ENCODE results near the gene SBNO2. TPM values are rescaled to one million over a fixed set of nuclear protein-coding genes. Genes with fewer than 3 reads are reported as not detected.
"Not testable (repeated sequence)": the region's sequence is repeated elsewhere in the genome, so short reads cannot be mapped to it uniquely, and the experiment has no call there.

SBNO2 gene
- total RNA-seq, 1 donor from 2014 or later: 40.9 TPM

GRCh38 chr19:1205114-1206099 is 31.3 kb upstream of the SBNO2 start, which contains the start of gene STK11:
STK11 (plus strand) TSS chr19:1205778; CDS start chr19:1206914, 1,136 bp downstream.
- peak within 1 kb of the TSS; percentile 43 for H3K27ac Mint-ChIP-seq
- H3K27me3 Mint-ChIP-seq: no peaks in the 10 kb centered on the region
- peak; percentile 99 for DNase-seq (ENCODE audit: low spot score, unreplicated experiment)
- H3K4me1 Mint-ChIP-seq (ENCODE audit: low read depth): peaks cover 17% of the 10 kb centered on the region
- H3K4me3 Mint-ChIP-seq (ENCODE audit: low read depth): peak within 1 kb of the TSS; percentile 81
- no peak for TF ChIP-seq CTCF (IDR thresholded peaks at IDR 0.05; ENCODE audit: unreplicated experiment)
- no peaks in the 10 kb centered on the region for H3K9me3 Mint-ChIP-seq (ENCODE audit: low read depth)
- H3K36me3 Mint-ChIP-seq (ENCODE audit: insufficient read depth): peaks cover 1% of the 10 kb centered on the region

DNA sequence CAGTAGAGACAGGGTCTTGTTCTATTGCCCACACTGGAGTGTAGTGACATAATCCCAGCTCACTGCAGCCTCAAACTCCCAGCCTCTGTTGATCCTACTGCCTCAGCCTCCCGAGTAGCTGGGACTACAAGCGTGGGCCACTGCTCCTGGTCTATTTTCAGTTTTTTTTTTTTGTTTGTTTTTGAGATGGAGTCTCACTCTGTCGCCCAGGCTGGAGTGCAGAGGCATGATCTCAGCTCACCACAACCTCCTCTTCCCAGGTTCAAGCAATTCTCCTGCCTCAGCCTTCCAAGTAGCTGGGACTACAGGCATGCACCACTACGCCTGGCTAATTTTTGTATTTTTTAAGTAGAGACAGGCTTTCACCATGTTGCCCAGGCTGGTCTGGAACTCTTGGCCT is 26.5 kb upstream of the SBNO2 start:
- H3K27ac Mint-ChIP-seq; DNase-seq (ENCODE audit: low spot score, unreplicated experiment); H3K4me1 Mint-ChIP-seq (ENCODE audit: low read depth); H3K9me3 Mint-ChIP-seq (ENCODE audit: low read depth); H3K4me3 Mint-ChIP-seq (ENCODE audit: low read depth); H3K27me3 Mint-ChIP-seq; H3K36me3 Mint-ChIP-seq (ENCODE audit: insufficient read depth): not testable (repeated sequence)

DNA sequence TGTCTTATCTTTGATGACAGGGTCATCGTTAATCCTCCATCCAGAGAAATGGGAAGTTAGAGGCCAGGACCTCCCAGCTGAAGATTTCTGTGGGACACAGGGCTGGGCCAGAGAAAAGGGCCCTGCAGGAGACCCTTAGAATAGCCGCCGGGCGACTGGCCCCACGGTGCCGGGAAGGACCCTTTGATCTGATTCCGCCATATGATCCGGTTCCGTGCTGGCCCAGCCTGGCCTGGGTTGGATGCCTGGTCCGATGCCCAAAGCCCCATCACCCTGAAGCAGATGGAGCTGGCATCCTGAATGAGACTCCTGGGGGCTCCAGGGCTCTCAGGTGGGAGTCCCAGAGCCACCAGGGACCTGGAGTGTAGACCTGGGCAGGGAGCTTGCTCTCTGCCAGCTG is 25.5 kb upstream of the SBNO2 start:
- Mint-ChIP-seq H3K27me3 (no peaks in the 10 kb centered on the region), H3K27ac (no peak overlapping the region), H3K9me3 (ENCODE audit: low read depth) (no peaks in the 10 kb centered on the region), H3K4me3 (ENCODE audit: low read depth) (no peak overlapping the region), H3K36me3 (ENCODE audit: insufficient read depth) (no peaks in the 10 kb centered on the region), H3K4me1 (ENCODE audit: low read depth) (no peaks in the 10 kb centered on the region)
- DNase-seq (ENCODE audit: low spot score, unreplicated experiment): no peak
- no peak for TF ChIP-seq CTCF (IDR thresholded peaks at IDR 0.05; ENCODE audit: unreplicated experiment)

DNA sequence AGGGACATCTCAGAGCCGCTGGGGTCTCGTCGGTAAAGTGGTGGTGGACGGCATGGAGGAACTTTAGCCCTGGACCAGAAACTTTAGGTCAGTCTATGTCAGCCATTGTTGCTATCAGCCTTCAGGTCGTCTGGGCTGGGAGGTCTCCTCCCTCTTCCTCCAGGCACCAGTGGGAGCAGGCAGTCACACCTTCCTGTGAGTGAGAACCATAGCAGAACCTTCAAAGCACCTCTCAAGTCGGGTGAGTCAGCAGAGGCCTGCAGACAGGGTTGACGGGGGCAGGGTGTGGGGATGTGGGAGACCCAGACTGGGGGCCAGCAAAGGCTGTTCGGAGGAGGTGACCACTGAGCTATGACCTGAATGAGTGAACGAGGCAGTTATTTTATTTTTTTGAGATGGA is 15.4 kb upstream of the SBNO2 start:
- no peak for DNase-seq (ENCODE audit: low spot score, unreplicated experiment)
- peak overlapping the region; percentile 23 for H3K27ac Mint-ChIP-seq
- H3K4me3 Mint-ChIP-seq (ENCODE audit: low read depth): no peak overlapping the region
- H3K36me3 Mint-ChIP-seq (ENCODE audit: insufficient read depth): no peaks in the 10 kb centered on the region
- no peaks in the 10 kb centered on the region for H3K27me3 Mint-ChIP-seq
- no peak for TF ChIP-seq CTCF (IDR thresholded peaks at IDR 0.05; ENCODE audit: unreplicated experiment)
- no peaks in the 10 kb centered on the region for H3K9me3 Mint-ChIP-seq (ENCODE audit: low read depth)
- no peaks in the 10 kb centered on the region for H3K4me1 Mint-ChIP-seq (ENCODE audit: low read depth)

- DNase-seq (ENCODE audit: low spot score, unreplicated experiment): no peak
- H3K4me1 Mint-ChIP-seq (ENCODE audit: low read depth): peaks cover 14% of the 10 kb centered on the region
- no peaks in the 10 kb centered on the region for H3K27me3 Mint-ChIP-seq
- H3K27ac Mint-ChIP-seq: no peak overlapping the region
- no peak overlapping the region for H3K4me3 Mint-ChIP-seq (ENCODE audit: low read depth)
- no peaks in the 10 kb centered on the region for H3K9me3 Mint-ChIP-seq (ENCODE audit: low read depth)
- H3K36me3 Mint-ChIP-seq (ENCODE audit: insufficient read depth): no peaks in the 10 kb centered on the region
- TF ChIP-seq CTCF (IDR thresholded peaks at IDR 0.05; ENCODE audit: unreplicated experiment): no peak
These were observed 9.6 kb upstream of the SBNO2 start for GRCh38 chr19:1183543-1184172.
